HFFc6 (cell line): Measurements from ENCODE around the gene ITFG2. TPM values are rescaled to one million over a fixed set of nuclear protein-coding genes. Genes with fewer than 3 reads are reported as not detected.
"Not testable (repeated sequence)": the region's sequence is repeated elsewhere in the genome, so short reads cannot be mapped to it uniquely, and the experiment has no call there.

Experiments
- DNase-seq: peaks from one replicate; pipeline ENCODE4 v3.0.0-alpha.2; 2018
- H3K27ac Mint-ChIP-seq: 2 replicates; pipeline ENCODE4 v1.8.0; 2020; ENCODE audit warnings: mild to moderate bottlenecking, mixed read lengths
- H3K27me3 Mint-ChIP-seq: 2 replicates; pipeline ENCODE4 v1.8.0; 2021; ENCODE audit warnings: mild to moderate bottlenecking, moderate library complexity, mixed read lengths; ENCODE audit not compliant: insufficient read depth
- H3K36me3 Mint-ChIP-seq: 2 replicates; pipeline ENCODE4 v1.8.0; 2021; ENCODE audit warnings: low read depth, mixed read lengths
- H3K4me1 Mint-ChIP-seq: 2 replicates; pipeline ENCODE4 v1.8.0; 2020; ENCODE audit warnings: low read depth, mixed read lengths
- H3K4me3 Mint-ChIP-seq: 2 replicates; pipeline ENCODE4 v1.8.0; 2020; ENCODE audit warnings: mild to moderate bottlenecking, moderate library complexity, mixed read lengths
- H3K9me3 Mint-ChIP-seq: 2 replicates; pipeline ENCODE4 v1.8.0; 2020; ENCODE audit warnings: mild to moderate bottlenecking, mixed read lengths
- CTCF ChIP-seq: fragments of 200-600 bp; sonication (generic); IDR thresholded peaks from 2 replicates; pipeline ENCODE4 v1.5.0; 2021; ENCODE audit warnings: antibody characterized with exemption, mild to moderate bottlenecking
- total RNA-seq, 6 experiments: library from RNA; stranded (reverse); fragmentation: NEBNext Ultra II Directional; extraction: Animal tissue kit (Norgen Biotek cat#: 25700); gene quantifications; 2 replicates in 1 of 6; 3 replicates in 5 of 6; pipeline ENCODE4 v1.2.3, GENCODE V29; 2021

Gene ITFG2
- total RNA-seq, 6 experiments from 2014 or later: 17.0 to 21.1 (median 19.6) TPM

- peaks cover 3% of the 10 kb centered on the region; the same call in 1 of the 2 replicates for H3K9me3 Mint-ChIP-seq
- no peak for DNase-seq
- H3K4me1 Mint-ChIP-seq: no peaks in the 10 kb centered on the region
- no peak overlapping the region for H3K4me3 Mint-ChIP-seq
- peaks cover 51% of the 10 kb centered on the region for H3K27me3 Mint-ChIP-seq
- no peak for TF ChIP-seq CTCF
- H3K27ac Mint-ChIP-seq: no peak overlapping the region
- H3K36me3 Mint-ChIP-seq: no peaks in the 10 kb centered on the region
Observed at GRCh38 chr12:2768224-2768961, 44.1 kb upstream of the ITFG2 start.

GRCh38 chr12:2769866-2770533 is 42.5 kb upstream of the ITFG2 start:
- Mint-ChIP-seq H3K4me3 (no peak overlapping the region), H3K36me3 (no peaks in the 10 kb centered on the region), H3K27me3 (peaks cover 54% of the 10 kb centered on the region), H3K27ac (no peak overlapping the region), H3K4me1 (no peaks in the 10 kb centered on the region), H3K9me3 (peaks cover 3% of the 10 kb centered on the region; the same call in 1 of the 2 replicates)
- no peak for TF ChIP-seq CTCF
- no peak for DNase-seq

GRCh38 chr12:2770544-2770943 is 41.9 kb upstream of the ITFG2 start:
- peaks cover 56% of the 10 kb centered on the region for H3K27me3 Mint-ChIP-seq
- H3K36me3 Mint-ChIP-seq, H3K9me3 Mint-ChIP-seq, H3K27ac Mint-ChIP-seq, H3K4me3 Mint-ChIP-seq, DNase-seq, H3K4me1 Mint-ChIP-seq: not testable (repeated sequence)

DNA sequence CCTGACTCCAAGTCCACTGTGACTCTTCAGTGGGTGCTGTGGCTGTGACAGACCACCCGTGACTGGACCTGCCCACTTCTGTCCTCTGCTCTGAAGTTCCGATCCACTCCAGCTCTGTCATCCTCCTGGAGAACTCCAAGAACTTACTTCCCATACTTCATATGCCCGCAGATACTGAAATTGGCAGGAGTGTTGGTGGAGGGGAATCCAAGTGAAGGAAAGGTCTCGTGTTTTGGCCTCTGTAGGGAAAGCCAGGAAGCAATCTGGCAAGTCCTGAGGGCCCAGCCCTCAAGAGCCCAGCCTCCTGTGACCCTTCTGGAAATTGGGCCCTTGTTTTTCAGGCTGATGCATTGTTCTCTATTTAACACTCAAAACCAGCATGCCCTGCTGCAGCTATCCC is 40.1 kb upstream of the ITFG2 start:
- Mint-ChIP-seq H3K4me3 (no peak overlapping the region), H3K9me3 (peaks cover 3% of the 10 kb centered on the region; the same call in 1 of the 2 replicates), H3K27me3 (peaks cover 63% of the 10 kb centered on the region), H3K4me1 (no peaks in the 10 kb centered on the region), H3K27ac (no peak overlapping the region), H3K36me3 (no peaks in the 10 kb centered on the region)
- no peak for DNase-seq
- no peak for TF ChIP-seq CTCF

DNA sequence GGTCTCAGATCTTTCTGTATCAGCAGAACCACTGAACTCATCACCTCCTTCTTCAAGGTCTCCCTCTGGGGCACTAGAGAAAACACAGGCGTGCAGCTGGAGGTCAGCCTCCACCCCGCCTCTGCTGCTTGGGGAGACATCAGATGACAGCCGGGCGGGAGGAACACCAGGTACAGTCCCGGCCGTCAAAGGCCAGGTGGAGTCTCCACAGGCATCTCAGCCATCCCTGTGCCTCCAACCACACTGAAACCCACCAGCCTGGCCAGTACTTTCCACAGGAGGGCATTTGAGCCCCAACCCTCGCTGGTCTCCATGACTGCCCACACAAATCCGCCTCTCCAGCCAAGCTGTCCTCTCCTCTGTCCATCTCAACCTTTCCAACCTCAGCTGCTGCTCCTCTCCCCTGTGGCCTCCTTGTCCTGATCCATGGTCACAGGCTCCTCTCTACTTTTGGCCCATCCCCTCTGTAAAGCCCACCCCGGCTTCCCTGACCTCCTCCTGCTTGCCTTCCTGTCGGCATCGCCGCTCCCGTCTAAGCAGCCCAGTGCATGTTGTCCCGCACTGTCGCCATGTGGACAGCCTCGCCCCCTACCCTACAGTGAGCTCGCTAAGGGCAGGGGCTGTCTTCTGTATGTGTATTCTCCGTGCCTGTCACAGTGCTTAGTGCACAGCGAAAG is 39.1 kb upstream of the ITFG2 start:
- Mint-ChIP-seq H3K36me3 (no peaks in the 10 kb centered on the region), H3K9me3 (peaks cover 3% of the 10 kb centered on the region; the same call in 1 of the 2 replicates), H3K27ac (no peak overlapping the region), H3K4me1 (no peaks in the 10 kb centered on the region), H3K4me3 (no peak overlapping the region), H3K27me3 (peaks cover 67% of the 10 kb centered on the region)
- no peak for TF ChIP-seq CTCF
- DNase-seq: no peak

DNA sequence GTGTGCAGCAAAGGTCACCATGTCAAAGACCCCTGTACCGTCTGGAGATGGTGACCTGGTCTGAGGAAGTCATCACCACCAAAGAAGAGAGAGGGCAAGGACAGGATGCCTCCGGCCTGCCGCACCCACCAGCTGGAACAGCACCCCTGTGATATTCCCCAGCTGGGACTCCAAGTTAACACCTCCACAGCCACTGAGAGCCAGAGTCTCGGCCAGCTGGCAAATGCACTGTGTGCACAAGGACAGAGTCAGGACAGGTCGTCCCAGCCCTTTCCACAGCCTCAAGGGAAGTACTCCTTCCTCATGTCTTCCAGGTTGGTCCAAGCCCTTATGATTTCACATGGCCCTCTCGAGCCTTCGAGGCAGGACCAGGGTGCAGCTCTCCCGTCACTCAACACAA is 37.0 kb upstream of the ITFG2 start:
- DNase-seq: no peak
- Mint-ChIP-seq H3K27ac (no peak overlapping the region), H3K27me3 (peaks cover 74% of the 10 kb centered on the region), H3K4me3 (no peak overlapping the region), H3K4me1 (no peaks in the 10 kb centered on the region), H3K36me3 (no peaks in the 10 kb centered on the region), H3K9me3 (peaks cover 3% of the 10 kb centered on the region; the same call in 1 of the 2 replicates)
- no peak for TF ChIP-seq CTCF
